H1 (cell line): Measurements from ENCODE around the gene GPER1. TPM values are rescaled to one million over a fixed set of nuclear protein-coding genes. Genes with fewer than 3 reads are reported as not detected.

ENCODE experiments used
- ASH2L ChIP-seq: fragments of 200-600, 300-600 bp; sonication (generic); IDR thresholded peaks from one replicate; pipeline ENCODE4 v1.7.1; 2017; ENCODE audit warnings: low read length
- BRCA1 ChIP-seq: IDR thresholded peaks from 2 replicates; pipeline ENCODE4 v1.6.1; 2012; ENCODE audit warnings: low read depth, low read length, improper control_type of control experiment
- CEBPB ChIP-seq: IDR thresholded peaks from 2 replicates; pipeline ENCODE4 v1.6.1; 2012; ENCODE audit warnings: low read depth, low read length
- CHD1 ChIP-seq: IDR thresholded peaks from 2 replicates; pipeline ENCODE4 v1.6.1; 2012; ENCODE audit warnings: low read depth, low read length, improper control_type of control experiment
- CHD2 ChIP-seq: IDR thresholded peaks from 2 replicates; pipeline ENCODE4 v1.6.1; 2012; ENCODE audit warnings: low read length, improper control_type of control experiment
- CREB1 ChIP-seq: IDR thresholded peaks from 2 replicates; pipeline ENCODE4 v1.6.1; 2012; ENCODE audit warnings: inconsistent platforms
- CTBP2 ChIP-seq: IDR thresholded peaks from 2 replicates; pipeline ENCODE4 v1.7.0; 2011; ENCODE audit warnings: borderline replicate concordance, mild to moderate bottlenecking, moderate library complexity, mixed read lengths, low read length; ENCODE audit not compliant: insufficient read depth, insufficient read length
- E2F6 ChIP-seq: IDR thresholded peaks from 2 replicates; pipeline ENCODE4 v1.6.1; 2012; ENCODE audit warnings: inconsistent platforms
- HDAC2 ChIP-seq, 2 experiments: fragments of 300-600 bp in 1 of 2; sonication (generic) in 1 of 2; IDR thresholded peaks; 2 replicates each; pipeline ENCODE4 v1.6.1; 2011 to 2012; ENCODE audit warnings: low read depth in 2 of 2, low read length in 2 of 2, mild to moderate bottlenecking in 2 of 2, moderate library complexity in 2 of 2, borderline replicate concordance in 1 of 2, inconsistent platforms in 1 of 2
- JUN ChIP-seq: IDR thresholded peaks from 2 replicates; pipeline ENCODE4 v1.6.1; 2011; ENCODE audit warnings: low read depth, mild to moderate bottlenecking, improper control_type of control experiment, low read length
- KDM4A ChIP-seq: IDR thresholded peaks from one replicate; pipeline ENCODE4 v1.7.1; 2012; ENCODE audit warnings: low read depth, mild to moderate bottlenecking, moderate library complexity, low read length, inconsistent platforms; ENCODE audit not compliant: severe bottlenecking
- MAFK ChIP-seq: IDR thresholded peaks from 2 replicates; pipeline ENCODE4 v1.6.1; 2012; ENCODE audit warnings: low read depth, mild to moderate bottlenecking, improper control_type of control experiment, low read length
- NANOG ChIP-seq: IDR thresholded peaks from 2 replicates; pipeline ENCODE4 v1.6.1; 2011; ENCODE audit warnings: low read length, low read depth, mild to moderate bottlenecking, inconsistent platforms; ENCODE audit not compliant: insufficient read depth, poor library complexity, severe bottlenecking
- PHF8 ChIP-seq: fragments of 200-600 bp; sonication (generic); conservative IDR thresholded peaks from 2 replicates; pipeline ENCODE4 v1.7.1; 2012; ENCODE audit warnings: low read depth, mild to moderate bottlenecking, inconsistent platforms, low read length, moderate library complexity
- RAD21 ChIP-seq, 2 experiments: IDR thresholded peaks in 1 of 2; conservative IDR thresholded peaks in 1 of 2; 2 replicates each; pipeline ENCODE4 v1.6.1; 2011; ENCODE audit warnings: low read depth in 2 of 2, low read length in 2 of 2, improper control_type of control experiment in 1 of 2, inconsistent platforms in 1 of 2, mild to moderate bottlenecking in 1 of 2, moderate library complexity in 1 of 2
- RFX5 ChIP-seq: IDR thresholded peaks from 2 replicates; pipeline ENCODE4 v1.6.1; 2011; ENCODE audit warnings: low read depth, low read length, improper control_type of control experiment, borderline replicate concordance
- SIN3A ChIP-seq, 2 experiments: IDR thresholded peaks in 1 of 2; conservative IDR thresholded peaks in 1 of 2; 2 replicates each; pipeline ENCODE4 v1.6.1; 2011 to 2012; ENCODE audit warnings: low read length in 2 of 2, improper control_type of control experiment in 1 of 2, low read depth in 1 of 2, mild to moderate bottlenecking in 1 of 2
- SP1 ChIP-seq: IDR thresholded peaks from 2 replicates; pipeline ENCODE4 v1.6.1; 2011; ENCODE audit warnings: low read depth, low read length
- SP2 ChIP-seq: IDR thresholded peaks from 2 replicates; pipeline ENCODE4 v1.6.1; 2012; ENCODE audit warnings: mild to moderate bottlenecking, low read length, inconsistent platforms
- ZNF274 ChIP-seq: IDR thresholded peaks from 2 replicates; pipeline ENCODE4 v1.7.0; 2012; ENCODE audit warnings: low read length, borderline replicate concordance; ENCODE audit errors: extremely low read depth
- polyA plus RNA-seq, 7 experiments: library from polyadenylated mRNA; depleted of rRNA in 3 of 7; stranded (reverse) in 5 of 7; unstranded in 2 of 7; fragments of >200 nt in 5 of 7; fragments of 200-250 nt in 2 of 7; gene quantifications; 1 replicate in 5 of 7; 2 replicates in 1 of 7; 4 replicates in 1 of 7; pipeline versions ENCODE4 v1.2.1 to v1.2.3, GENCODE V29; 2011 to 2013; ENCODE audit warnings: missing spikeins in 2 of 7, mixed read lengths in 2 of 7
- total RNA-seq: library from RNA; stranded (reverse); fragmentation: NEBNext Ultra II Directional; extraction: Animal tissue kit (Norgen Biotek cat#: 25700); gene quantifications from 2 replicates; pipeline ENCODE4 v1.2.1, GENCODE V29; 2021
- TF ChIP-seq, protein P1 (sequence below), 3 experiments: IDR thresholded peaks; 1 replicate in 2 of 3; 2 replicates in 1 of 3; pipeline versions ENCODE4 v1.5.1 to v1.6.1; 2011; ENCODE audit warnings: low read length in 3 of 3, mild to moderate bottlenecking in 3 of 3, inconsistent platforms in 2 of 3, low read depth in 1 of 3, moderate library complexity in 1 of 3; ENCODE audit not compliant: insufficient read depth in 1 of 3; ENCODE audit errors: control extremely low read depth in 1 of 3

The GPER1 gene
- total and polyA plus RNA-seq, 2 of the 8 experiments (the other 6 are each of a cell fraction or from before 2014, with no cell fraction given) = 0.24 to 0.47 TPM

DNA sequence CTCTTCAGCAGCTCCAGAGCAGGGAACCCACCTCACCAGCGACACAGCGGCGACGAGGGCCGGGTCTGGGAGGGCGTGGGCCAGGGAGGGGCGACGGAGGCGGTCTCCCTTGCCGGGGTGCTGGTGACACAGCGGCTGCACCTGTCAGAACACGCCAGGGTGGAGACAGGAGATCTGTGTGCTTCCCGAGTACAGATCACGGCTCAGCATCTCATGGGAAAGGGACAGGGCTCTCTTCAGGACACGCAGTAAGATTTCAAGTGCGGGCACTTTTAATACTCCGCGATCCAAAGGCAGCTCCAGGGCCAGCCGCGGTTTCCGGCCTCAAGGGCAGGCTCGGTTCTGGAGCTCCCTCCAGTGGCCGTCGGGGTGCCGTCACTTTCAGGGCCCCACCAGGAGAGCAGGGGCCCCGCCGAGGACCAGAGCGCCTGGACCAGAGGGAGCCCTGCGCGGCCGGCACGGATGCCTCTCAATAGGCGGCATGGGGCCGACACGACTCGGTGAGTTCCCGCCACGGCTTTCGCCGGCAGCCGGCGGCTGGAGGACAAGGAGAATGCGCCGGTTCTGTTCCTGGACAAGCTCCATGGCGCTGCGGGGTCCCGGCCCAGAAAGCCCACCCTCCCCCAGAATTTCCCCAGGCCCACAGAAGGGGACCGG, 22.2 kb upstream of the GPER1 start (continued):
- no peak for TF ChIP-seq CHD1
- no peak for TF ChIP-seq RFX5
- TF ChIP-seq, protein P1, sequence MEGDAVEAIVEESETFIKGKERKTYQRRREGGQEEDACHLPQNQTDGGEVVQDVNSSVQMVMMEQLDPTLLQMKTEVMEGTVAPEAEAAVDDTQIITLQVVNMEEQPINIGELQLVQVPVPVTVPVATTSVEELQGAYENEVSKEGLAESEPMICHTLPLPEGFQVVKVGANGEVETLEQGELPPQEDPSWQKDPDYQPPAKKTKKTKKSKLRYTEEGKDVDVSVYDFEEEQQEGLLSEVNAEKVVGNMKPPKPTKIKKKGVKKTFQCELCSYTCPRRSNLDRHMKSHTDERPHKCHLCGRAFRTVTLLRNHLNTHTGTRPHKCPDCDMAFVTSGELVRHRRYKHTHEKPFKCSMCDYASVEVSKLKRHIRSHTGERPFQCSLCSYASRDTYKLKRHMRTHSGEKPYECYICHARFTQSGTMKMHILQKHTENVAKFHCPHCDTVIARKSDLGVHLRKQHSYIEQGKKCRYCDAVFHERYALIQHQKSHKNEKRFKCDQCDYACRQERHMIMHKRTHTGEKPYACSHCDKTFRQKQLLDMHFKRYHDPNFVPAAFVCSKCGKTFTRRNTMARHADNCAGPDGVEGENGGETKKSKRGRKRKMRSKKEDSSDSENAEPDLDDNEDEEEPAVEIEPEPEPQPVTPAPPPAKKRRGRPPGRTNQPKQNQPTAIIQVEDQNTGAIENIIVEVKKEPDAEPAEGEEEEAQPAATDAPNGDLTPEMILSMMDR (IDR thresholded peaks at IDR 0.05; ENCODE audit: control extremely low read depth in 1 of 3, insufficient read depth in 1 of 3, low read depth in 1 of 3, low read length in 3 of 3) = peak in 2 of 3 experiments; percentile 78 to 96; a peak in 3 of 4 replicates
- TF ChIP-seq KDM4A = no peak
- TF ChIP-seq SIN3A (conservative IDR thresholded peaks at IDR 0.05 in 1 of 2, IDR thresholded peaks at IDR 0.05 in 1 of 2; ENCODE audit: low read depth in 1 of 2, low read length in 2 of 2) = no peak; a peak in 1 of 4 replicates
- 0 out of 4 replicates have a peak, but pooled peaks of 1 of the 2 experiments have one; percentile 52 for TF ChIP-seq HDAC2 (IDR thresholded peaks at IDR 0.05; ENCODE audit: borderline replicate concordance in 1 of 2, low read depth in 2 of 2, low read length in 2 of 2)
- TF ChIP-seq SP2 = no peak
- no peak for TF ChIP-seq MAFK
- TF ChIP-seq ASH2L = no peak
- no peak; the same call in 1 of the 2 replicates for TF ChIP-seq E2F6
- no peak for TF ChIP-seq BRCA1
- TF ChIP-seq RAD21 (IDR thresholded peaks at IDR 0.05 in 1 of 2, conservative IDR thresholded peaks at IDR 0.05 in 1 of 2; ENCODE audit: low read depth in 2 of 2, low read length in 2 of 2) = peak; percentile 88 to 95
- TF ChIP-seq PHF8 = no peak
- TF ChIP-seq CREB1 = peak; percentile 31; the same call in 1 of the 2 replicates
- peak; percentile 37 for TF ChIP-seq NANOG
- no peak for TF ChIP-seq ZNF274
- TF ChIP-seq CTBP2 = no peak
- no peak for TF ChIP-seq SP1
- no peak for TF ChIP-seq CEBPB
- no peak for TF ChIP-seq JUN
- no peak for TF ChIP-seq CHD2
